CD4-positive, alpha-beta T cell (primary cell): ENCODE data around the gene IL1RAPL2. TPM values are rescaled to one million over a fixed set of nuclear protein-coding genes. Genes with fewer than 3 reads are reported as not detected.

Experiments used
- ATAC-seq: fragments of 200-7000 bp; cut with Tn5 transposase; one replicate; pipeline ENCODE4 v1.10.0; 2022; ENCODE audit warnings: mild to moderate bottlenecking; ENCODE audit not compliant: poor library complexity
- CTCF ChIA-PET: fragments of 350-600 bp; sonication (Branson Sonifier 250); formaldehyde crosslinking; loops from one replicate; lab custom pipeline; 2021; ENCODE audit warnings: antibody characterized with exemption, inconsistent platforms; lab: Charles Lee
- POLR2A ChIA-PET: fragments of 350-600 bp; sonication (Branson Sonifier 250); formaldehyde crosslinking; loops from one replicate; lab custom pipeline; 2021; ENCODE audit warnings: antibody characterized with exemption, inconsistent platforms; lab: Charles Lee
- DNase-seq, 14 experiments: peaks; one replicate each; pipeline ENCODE4 v3.0.0-alpha.2; 2013 to 2020; ENCODE audit warnings: mixed read lengths in 2 of 14
- H3K27ac ChIP-seq, 2 donors: one replicate each; pipeline versions ENCODE4 v1.5.1 to v1.7.0; 2013; ENCODE audit warnings: low read length in 2 of 2, low read depth in 1 of 2, mild to moderate bottlenecking in 1 of 2
- H3K27me3 ChIP-seq, 2 experiments: 1 replicate in 1 of 2; 2 replicates in 1 of 2; pipeline versions ENCODE4 v1.6.1 to v1.7.0; 2013; ENCODE audit warnings: low read length in 2 of 2, control low read depth in 1 of 2, mild to moderate bottlenecking in 1 of 2, moderate library complexity in 1 of 2; ENCODE audit not compliant: insufficient read depth in 2 of 2, control insufficient read depth in 1 of 2
- H3K36me3 ChIP-seq: one replicate; pipeline ENCODE4 v1.6.1; 2013; ENCODE audit warnings: low read length, control low read depth; ENCODE audit not compliant: insufficient read depth
- H3K4me1 ChIP-seq: one replicate; pipeline ENCODE4 v1.6.1; 2013; ENCODE audit warnings: low read length, control low read depth; ENCODE audit not compliant: insufficient read depth
- H3K4me3 ChIP-seq: one replicate; pipeline ENCODE4 v1.5.1; 2013; ENCODE audit warnings: mild to moderate bottlenecking, low read length, moderate library complexity
- H3K9me3 ChIP-seq, 2 experiments: 1 replicate in 1 of 2; 2 replicates in 1 of 2; pipeline versions ENCODE4 v1.6.1 to v1.7.0; 2013; ENCODE audit warnings: low read length in 2 of 2, mild to moderate bottlenecking in 2 of 2, control low read depth in 1 of 2, moderate library complexity in 1 of 2; ENCODE audit not compliant: control insufficient read depth in 1 of 2, insufficient read depth in 1 of 2
- H3K27ac Mint-ChIP-seq: one replicate; pipeline ENCODE4 v1.8.0; 2020; ENCODE audit warnings: mixed read lengths
- H3K27me3 Mint-ChIP-seq: one replicate; pipeline ENCODE4 v1.8.0; 2021; ENCODE audit warnings: mixed read lengths
- H3K36me3 Mint-ChIP-seq: one replicate; pipeline ENCODE4 v1.8.0; 2021; ENCODE audit warnings: low read depth, mixed read lengths
- H3K4me1 Mint-ChIP-seq: one replicate; pipeline ENCODE4 v1.8.0; 2021; ENCODE audit warnings: low read depth, mixed read lengths
- H3K4me3 Mint-ChIP-seq: one replicate; pipeline ENCODE4 v1.8.0; 2020; ENCODE audit warnings: mild to moderate bottlenecking, mixed read lengths
- H3K9me3 Mint-ChIP-seq: one replicate; pipeline ENCODE4 v1.8.0; 2020; ENCODE audit warnings: mixed read lengths
- CTCF ChIP-seq: fragments of 200-600 bp; IDR thresholded peaks from one replicate; pipeline ENCODE4 v1.8.0; 2022; ENCODE audit warnings: antibody characterized with exemption, mild to moderate bottlenecking
- intact Hi-C, 2 experiments: fragments of 100-400 bp; cut with DNase I in 1 of 2; cut with micrococcal nuclease in 1 of 2; formaldehyde crosslinking; loops; one replicate each; pipeline versions ENCODE4 v1.15.1 to v1.9.0; 2023 to 2025; cut with DNase I, micrococcal nuclease
- total RNA-seq, 174 experiments: library from RNA in 2 of 174; stranded (reverse) in 2 of 174; gene quantifications; one replicate each; pipeline ENCODE4 v1.2.3 and lab custom pipeline; 2021 to 2026

Gene IL1RAPL2
- total RNA-seq, 2 experiments from 2014 or later = not detected

- Mint-ChIP-seq H3K36me3 (no peaks in the 10 kb centered on the region), H3K4me1 (no peaks in the 10 kb centered on the region), H3K27ac (no peak overlapping the region), H3K9me3 (no peaks in the 10 kb centered on the region), H3K4me3 (no peak overlapping the region), H3K27me3 (no peaks in the 10 kb centered on the region)
- POLR2A ChIA-PET = no interaction called here
- intact Hi-C loops = no loop called here
- ATAC-seq (no peak), DNase-seq (no peak)
- Histone ChIP-seq H3K36me3 (no peaks in the 10 kb centered on the region), H3K9me3 (no peaks in the 10 kb centered on the region), H3K4me3 (no peak overlapping the region), H3K27ac (no peak overlapping the region), H3K27me3 (no peaks in the 10 kb centered on the region), H3K4me1 (no peaks in the 10 kb centered on the region)
- CTCF ChIA-PET = no interaction called here
- TF ChIP-seq CTCF = no peak
Measured at GRCh38 chrX:104696667-104697066, 130.7 kb downstream of the IL1RAPL2 start.

GRCh38 chrX:104697294-104697693, 131.3 kb downstream of the IL1RAPL2 start:
- Mint-ChIP-seq H3K27ac (no peak overlapping the region), H3K4me3 (no peak overlapping the region), H3K9me3 (no peaks in the 10 kb centered on the region), H3K27me3 (no peaks in the 10 kb centered on the region), H3K4me1 (no peaks in the 10 kb centered on the region), H3K36me3 (no peaks in the 10 kb centered on the region)
- H3K27me3 ChIP-seq = no peaks in the 10 kb centered on the region
- no peaks in the 10 kb centered on the region for H3K9me3 ChIP-seq
- no peak overlapping the region for H3K4me3 ChIP-seq
- no peak for TF ChIP-seq CTCF
- H3K4me1 ChIP-seq = no peaks in the 10 kb centered on the region
- ATAC-seq = no peak
- intact Hi-C loops = no loop called here
- H3K36me3 ChIP-seq = no peaks in the 10 kb centered on the region
- DNase-seq = no peak
- no peak overlapping the region for H3K27ac ChIP-seq
- CTCF ChIA-PET = no interaction called here
- POLR2A ChIA-PET = no interaction called here

GRCh38 chrX:104707042-104707441, 141.0 kb downstream of the IL1RAPL2 start:
- no peak for DNase-seq
- TF ChIP-seq CTCF = no peak
- Mint-ChIP-seq H3K4me1 (no peaks in the 10 kb centered on the region), H3K9me3 (no peaks in the 10 kb centered on the region), H3K27ac (no peak overlapping the region), H3K36me3 (no peaks in the 10 kb centered on the region), H3K4me3 (no peak overlapping the region), H3K27me3 (no peaks in the 10 kb centered on the region)
- Histone ChIP-seq H3K36me3 (no peaks in the 10 kb centered on the region), H3K27me3 (no peaks in the 10 kb centered on the region), H3K4me3 (no peak overlapping the region), H3K9me3 (no peaks in the 10 kb centered on the region), H3K27ac (no peak overlapping the region), H3K4me1 (no peaks in the 10 kb centered on the region)
- intact Hi-C loops = no loop called here
- POLR2A ChIA-PET = no interaction called here
- CTCF ChIA-PET = no interaction called here
- no peak for ATAC-seq
